KBM-7 (cell line): Measurements from ENCODE around the gene COLGALT1.
A peak's percentile ranks its signal among the peaks of the same experiment; 100 is the strongest.

ENCODE experiments used
- DNase-seq: peaks from one replicate; pipeline ENCODE4 v3.0.0-alpha.2; 2015
- in situ Hi-C: fragments of 300-500 bp; cut with MboI; formaldehyde crosslinking; loops from 2 replicates; pipeline ENCODE4 v1.14.3; 2020; ENCODE audit warnings: low sequenced_read_pairs, low pct_unique_long_range_greater_than_20kb, mixed read lengths

The COLGALT1 gene

DNA sequence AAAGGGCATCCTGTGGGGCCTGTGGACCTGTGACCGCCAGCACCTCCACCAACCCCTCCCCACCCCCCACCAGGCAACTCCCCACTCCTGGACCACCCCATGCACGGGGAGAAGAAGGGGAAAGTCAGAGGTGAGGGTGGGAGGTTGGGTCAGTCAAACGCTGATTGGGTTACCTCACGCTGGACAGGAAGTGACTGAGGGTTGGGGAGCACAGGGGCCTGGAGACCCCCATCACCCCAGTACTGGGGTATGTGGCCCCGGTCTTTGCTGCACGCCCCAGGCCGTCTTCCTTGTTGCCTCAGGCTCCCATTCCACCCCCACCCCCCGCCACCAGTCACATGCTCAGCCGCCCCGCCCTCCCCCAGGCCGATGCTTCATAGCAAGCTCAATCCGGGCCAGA lies 59.0 kb downstream of the COLGALT1 start:
- DNase-seq: no peak
- in situ Hi-C loops: no loop called here

GRCh38 chr19:17615889-17616685 lies 60.6 kb downstream of the COLGALT1 start:
- in situ Hi-C loops: no loop called here

DNA sequence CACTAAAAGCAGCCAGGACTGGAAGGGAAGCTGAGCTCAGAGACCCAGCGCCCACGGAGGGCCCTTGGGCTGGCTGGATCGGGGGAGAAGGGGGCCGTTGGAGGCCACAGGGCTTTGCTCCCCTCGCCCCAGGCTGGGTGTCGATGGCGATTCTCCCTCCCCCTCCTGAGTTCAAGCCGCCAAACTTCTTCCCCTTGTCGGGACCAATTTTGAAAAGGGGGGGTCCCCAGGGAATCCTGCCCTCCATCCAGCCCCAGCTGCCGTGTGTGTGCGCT lies 61.2 kb downstream of the COLGALT1 start:
- in situ Hi-C loops: no loop called here
- DNase-seq: no peak

More at GRCh38 chr19:17615889-17616685, 60.6 kb downstream of the COLGALT1 start:
- DNase-seq: peak; percentile 45

DNA sequence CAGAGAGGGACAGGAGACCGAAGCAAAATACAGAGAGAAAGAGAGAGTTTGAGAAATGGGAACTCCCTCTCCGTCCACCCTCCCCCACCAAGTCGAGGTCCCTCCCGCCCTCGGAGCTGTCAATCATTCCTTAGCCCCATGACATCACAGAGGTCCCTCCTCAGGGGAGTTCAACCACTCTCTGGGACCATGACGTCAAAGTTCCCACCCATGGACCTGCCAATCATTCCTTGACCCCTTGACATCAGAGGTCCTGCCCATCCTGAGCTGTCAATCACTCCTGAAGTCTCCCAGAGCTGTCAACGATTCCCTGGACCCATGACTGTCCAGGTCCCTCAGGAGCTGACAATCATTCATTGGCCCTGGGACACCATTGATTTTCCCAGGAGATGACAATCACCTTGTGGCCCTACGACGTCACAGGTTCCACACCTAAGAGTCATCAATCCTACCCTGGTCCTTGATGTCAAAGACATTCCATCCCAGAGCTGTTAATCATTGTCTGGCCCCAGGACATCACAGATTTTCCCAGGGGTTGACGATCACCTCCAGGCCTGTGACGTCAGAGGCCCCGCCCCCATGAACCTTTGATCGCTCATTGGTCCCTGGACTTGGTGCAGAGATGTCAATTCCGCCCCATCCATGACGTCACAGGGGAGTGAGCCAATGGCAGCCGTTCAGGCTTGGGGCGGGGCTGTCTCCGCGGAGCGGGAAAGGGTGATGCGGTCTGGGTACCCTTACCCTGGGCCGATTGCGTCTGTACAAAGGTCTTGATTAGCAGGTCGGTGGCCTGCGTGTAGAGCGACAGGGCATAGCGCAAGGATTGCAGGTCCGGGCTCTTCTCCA lies 61.7 kb downstream of the COLGALT1 start:
- peak; percentile 52 for DNase-seq

GRCh38 chr19:17617807-17618192 lies 62.4 kb downstream of the COLGALT1 start:
- in situ Hi-C loops: no loop called here
- no peak for DNase-seq

More for the DNA sequence above, 61.7 kb downstream of the COLGALT1 start:
- in situ Hi-C loops: no loop called here

DNA sequence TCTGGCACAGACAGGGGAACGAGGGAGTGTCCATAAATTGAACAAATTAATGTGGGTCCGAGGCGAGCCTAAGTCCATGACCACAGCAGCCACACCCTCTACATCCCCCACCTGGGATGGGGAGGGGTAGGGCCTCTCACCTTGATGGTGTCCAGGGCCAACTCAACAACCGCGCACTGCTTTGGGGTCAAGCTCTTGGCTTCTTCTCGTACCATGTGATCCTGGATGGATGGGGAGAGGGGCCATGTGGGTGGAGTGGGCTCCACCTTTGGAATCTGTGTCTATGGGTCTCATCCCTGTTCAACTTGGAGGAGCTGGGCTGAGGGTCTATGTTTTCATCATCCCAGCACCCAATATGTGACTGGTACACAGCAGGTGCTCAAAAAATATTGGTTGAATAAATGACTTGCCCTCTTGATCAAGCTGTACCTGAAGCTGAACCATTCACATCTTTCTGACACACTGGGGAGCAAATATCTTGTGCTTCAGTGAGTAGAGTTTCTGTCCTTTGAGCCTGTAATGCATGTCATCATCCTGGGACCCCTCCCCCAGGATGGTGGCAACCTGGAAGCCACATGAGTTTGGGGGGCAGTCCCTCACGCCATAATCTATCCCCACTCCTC lies 62.9 kb downstream of the COLGALT1 start:
- in situ Hi-C loops: no loop called here
- no peak for DNase-seq

DNA sequence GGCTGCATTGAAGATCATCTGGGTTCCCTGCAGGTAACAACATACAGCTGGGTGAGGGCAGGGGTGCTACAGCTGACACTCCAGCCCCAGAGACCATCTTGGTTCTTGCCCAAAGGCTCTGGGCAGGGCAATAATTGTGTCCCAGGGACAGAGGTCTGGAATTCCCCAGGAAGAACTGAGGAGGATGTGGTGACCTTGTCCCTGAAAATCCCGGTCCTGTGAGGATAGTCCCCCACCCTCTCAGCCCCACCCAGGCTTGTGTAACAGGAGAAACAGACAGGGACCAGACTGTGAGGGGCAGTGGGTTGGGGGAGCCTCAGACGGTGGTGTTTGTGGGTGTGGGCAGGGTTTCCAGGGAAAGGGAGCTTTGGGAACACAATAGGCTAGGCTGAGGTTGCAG lies 63.5 kb downstream of the COLGALT1 start:
- no peak for DNase-seq
- in situ Hi-C loops: no loop called here

GRCh38 chr19:17620696-17621095 lies 65.2 kb downstream of the COLGALT1 start:
- DNase-seq: no peak
- in situ Hi-C loops: no loop called here

- in situ Hi-C loops: no loop called here
- DNase-seq: no peak
Observed at GRCh38 chr19:17623224-17623935, 67.9 kb downstream of the COLGALT1 start.

DNA sequence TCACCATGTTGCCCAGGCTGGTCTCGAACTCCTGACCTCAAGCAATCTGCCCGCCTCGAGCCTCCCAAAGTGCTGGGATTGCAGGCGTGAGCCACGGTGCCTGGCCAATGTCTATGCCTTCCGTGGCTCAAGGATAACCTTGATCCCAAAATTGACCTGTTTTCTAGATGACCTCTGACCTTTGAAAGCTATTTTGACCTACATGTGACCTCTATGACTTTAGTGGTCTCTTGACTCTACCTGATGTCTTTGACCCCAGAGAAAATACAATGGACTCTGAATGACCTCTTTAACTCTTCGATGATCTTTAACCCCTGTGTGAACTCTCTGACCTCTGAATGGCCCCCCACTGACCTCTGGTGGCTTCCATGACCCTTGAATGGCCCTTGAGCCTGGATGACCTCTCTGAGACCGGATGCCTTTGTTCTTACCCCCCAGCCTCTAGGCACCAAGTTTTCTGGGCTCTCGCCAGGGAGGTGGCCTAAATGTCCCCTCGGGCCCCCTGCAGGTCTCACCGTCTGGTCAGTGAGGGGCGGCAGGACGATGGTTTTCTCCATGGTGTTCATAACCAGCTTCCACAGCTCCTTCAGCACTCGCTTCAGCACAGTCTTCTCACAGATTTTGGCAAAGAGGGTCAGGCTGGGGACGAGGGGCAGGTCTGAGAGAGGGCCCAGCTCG lies 69.0 kb downstream of the COLGALT1 start:
- no peak for DNase-seq
- in situ Hi-C loops: no loop called here

DNA sequence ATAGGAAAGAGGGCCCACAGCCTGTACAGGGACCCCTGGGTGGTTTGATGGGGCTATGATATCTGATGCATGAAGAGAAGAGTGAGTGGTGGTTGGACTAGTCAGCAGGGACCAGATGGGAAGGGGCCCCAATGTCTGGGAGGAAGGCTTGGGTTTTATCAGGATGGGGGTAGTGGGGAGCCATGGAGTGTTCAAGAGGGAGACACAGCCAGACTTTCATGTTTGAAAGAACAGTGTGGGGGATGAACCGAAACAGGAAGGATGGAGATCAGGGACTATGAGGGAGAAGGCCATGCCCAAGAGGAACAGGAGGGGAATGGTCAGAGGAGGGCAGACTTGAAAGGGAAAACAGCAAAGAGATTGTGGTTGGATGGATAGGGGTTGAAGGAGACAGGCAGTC lies 69.6 kb downstream of the COLGALT1 start:
- DNase-seq: no peak
- in situ Hi-C loops: no loop called here

DNA sequence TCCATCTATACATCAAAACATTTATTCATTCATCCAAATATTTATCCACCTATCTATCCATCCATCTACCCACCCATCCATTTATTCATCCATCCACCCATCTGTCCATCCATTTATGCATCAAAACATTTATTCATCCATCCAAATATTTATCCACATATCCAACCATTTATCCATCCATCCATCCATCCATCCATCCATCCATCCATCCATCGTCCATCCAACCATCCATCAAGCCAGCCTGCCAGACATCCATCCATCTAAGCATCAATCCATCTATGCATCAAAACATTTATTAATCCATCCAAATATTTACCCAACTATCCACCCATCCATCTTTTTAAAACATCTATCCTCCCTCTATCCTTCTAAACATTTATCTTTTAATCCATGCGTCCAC lies 70.5 kb downstream of the COLGALT1 start:
- in situ Hi-C loops: no loop called here
- DNase-seq: no peak

- in situ Hi-C loops: no loop called here
- DNase-seq: no peak
Observed at GRCh38 chr19:17626456-17627015, 71.1 kb downstream of the COLGALT1 start.

- in situ Hi-C loops: no loop called here
- no peak for DNase-seq
Observed at GRCh38 chr19:17627161-17627560, 71.7 kb downstream of the COLGALT1 start.

DNA sequence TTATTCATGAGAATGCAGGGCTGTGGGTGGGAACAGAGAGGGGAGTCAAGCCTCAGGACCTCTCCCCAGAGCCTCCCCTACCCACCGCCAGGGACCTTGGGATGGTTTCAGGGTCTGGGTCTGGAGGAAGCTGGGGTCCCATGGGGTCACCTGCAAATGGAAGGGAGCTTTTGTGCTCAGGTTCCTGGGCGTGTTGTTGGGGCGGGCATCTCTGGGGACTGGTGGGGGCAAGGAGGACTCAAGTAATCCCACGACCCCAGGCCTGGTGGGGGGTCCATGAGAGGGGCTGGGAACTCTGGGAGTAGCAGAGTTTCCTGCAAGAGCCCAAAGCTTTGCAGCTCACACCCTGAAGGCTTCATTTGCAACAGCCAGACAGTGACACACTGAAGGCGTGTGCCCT lies 72.5 kb downstream of the COLGALT1 start:
- in situ Hi-C loops: no loop called here
- no peak for DNase-seq

- no peak for DNase-seq
- in situ Hi-C loops: no loop called here
Observed at GRCh38 chr19:17629760-17630159, 74.3 kb downstream of the COLGALT1 start.

- in situ Hi-C loops: no loop called here
- DNase-seq: no peak
Observed at GRCh38 chr19:17632577-17632976, 77.1 kb downstream of the COLGALT1 start.
